ENCODE data around the gene KIRREL1. TPM values are rescaled to one million over a fixed set of nuclear protein-coding genes. Genes with fewer than 3 reads are reported as not detected.

The KIRREL1 gene
- polyA plus RNA-seq, 1 donor (not counting 4 experiments of a cell fraction or from before 2014, with no cell fraction given), result 19.7 TPM

GRCh38 chr1:158121604-158122254, 128.3 kb downstream of the KIRREL1 start:
- H3K9me1 ChIP-seq (ENCODE audit: control insufficient read depth, extremely low read depth, insufficient read depth, low read length), result no peaks in the 10 kb centered on the region
- peak; percentile 48 for DNase-seq (ENCODE audit: low read depth, low spot score)
- no peak overlapping the region for H2AFZ ChIP-seq (ENCODE audit: control insufficient read depth, low read length)
- peak overlapping the region; percentile 29 for H3K4me2 ChIP-seq (ENCODE audit: control insufficient read depth, extremely low read depth, insufficient read depth, low read depth, low read length)
- H3K9me3 ChIP-seq (ENCODE audit: control insufficient read depth, low read depth, low read length), result no peaks in the 10 kb centered on the region
- peak; percentile 73 for FAIRE-seq
- no peaks in the 10 kb centered on the region for H3K79me2 ChIP-seq (ENCODE audit: control insufficient read depth, insufficient read depth, low read length)
- no peak for TF ChIP-seq EZH2 (IDR thresholded peaks at IDR 0.05; ENCODE audit: low read length)
- peak; percentile 85 to 95 (median 87) for TF ChIP-seq CTCF (optimal IDR thresholded peaks at IDR 0.05 in 1 of 3, IDR thresholded peaks at IDR 0.05 in 1 of 3, conservative IDR thresholded peaks at IDR 0.05 in 1 of 3; ENCODE audit: extremely low read depth in 1 of 3, insufficient read depth in 2 of 3, low read length in 3 of 3)
- no peaks in the 10 kb centered on the region for H3K27me3 ChIP-seq (ENCODE audit: control insufficient read depth, extremely low read depth, insufficient read depth, low read length)
- no peaks in the 10 kb centered on the region for H3K36me3 ChIP-seq (ENCODE audit: control insufficient read depth in 2 of 2, extremely low read depth in 1 of 2, insufficient read depth in 2 of 2, low read length in 2 of 2)
- peaks cover 28% of the 10 kb centered on the region for H3K4me1 ChIP-seq (ENCODE audit: control insufficient read depth, extremely low read depth, insufficient read depth, low read length)
- H3K4me3 ChIP-seq (ENCODE audit: control insufficient read depth in 2 of 3, extremely low read depth in 1 of 3, insufficient read depth in 2 of 3, low read depth in 1 of 3, low read length in 3 of 3), result no peak overlapping the region
- dilution Hi-C loops (cut with MboI; ENCODE audit: extremely low pct_ligation_motif_present, low sequenced_read_pairs), result loop anchor here (25.0 kb wide), 1 partner anchor 159 kb away; no protein-coding TSS in a partner anchor
- no peaks in the 10 kb centered on the region for H4K20me1 ChIP-seq (ENCODE audit: control insufficient read depth, extremely low read depth, insufficient read depth, low read length)
- H3K9ac ChIP-seq (ENCODE audit: control insufficient read depth, extremely low read depth, insufficient read depth, low read length), result no peak overlapping the region
- H3K27ac ChIP-seq (ENCODE audit: control insufficient read depth, insufficient read depth, low read length), result no peak overlapping the region

DNA sequence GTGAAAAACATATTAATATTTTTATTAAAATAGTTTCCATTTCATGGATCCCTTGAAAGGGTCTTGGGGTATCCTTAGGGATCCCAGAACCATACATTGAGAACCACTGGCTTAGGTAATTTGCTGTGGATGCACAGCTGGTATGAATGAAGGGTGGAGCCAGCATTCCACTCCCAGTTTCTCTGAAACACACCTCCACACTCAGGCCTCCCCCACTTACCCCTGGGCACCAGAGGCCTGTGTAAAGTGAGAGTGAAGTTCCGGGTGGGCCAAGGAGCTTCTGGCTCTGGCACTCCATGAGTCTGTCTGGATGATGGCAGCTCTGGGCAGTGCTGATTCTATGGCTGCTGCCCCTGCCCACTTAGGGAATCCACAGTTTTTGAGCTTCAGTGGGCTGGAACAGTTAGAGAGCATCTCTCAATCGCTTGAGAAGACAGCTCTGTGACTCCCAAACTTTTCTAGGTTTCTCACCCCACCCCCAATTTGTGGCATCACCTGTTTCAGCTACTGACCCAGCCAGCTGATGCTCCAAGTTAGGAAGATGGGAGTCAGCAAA, 129.5 kb downstream of the KIRREL1 start:
- no peak for TF ChIP-seq CTCF (optimal IDR thresholded peaks at IDR 0.05 in 1 of 3, IDR thresholded peaks at IDR 0.05 in 1 of 3, conservative IDR thresholded peaks at IDR 0.05 in 1 of 3; ENCODE audit: extremely low read depth in 1 of 3, insufficient read depth in 2 of 3, low read length in 3 of 3)
- no peak for TF ChIP-seq EZH2 (IDR thresholded peaks at IDR 0.05; ENCODE audit: low read length)
- Histone ChIP-seq H3K9me3 (ENCODE audit: control insufficient read depth, low read depth, low read length) (no peaks in the 10 kb centered on the region), H3K27ac (ENCODE audit: control insufficient read depth, insufficient read depth, low read length) (no peak overlapping the region), H3K9me1 (ENCODE audit: control insufficient read depth, extremely low read depth, insufficient read depth, low read length) (no peaks in the 10 kb centered on the region), H2AFZ (ENCODE audit: control insufficient read depth, low read length) (no peak overlapping the region), H3K27me3 (ENCODE audit: control insufficient read depth, extremely low read depth, insufficient read depth, low read length) (no peaks in the 10 kb centered on the region), H3K4me3 (ENCODE audit: control insufficient read depth in 2 of 3, extremely low read depth in 1 of 3, insufficient read depth in 2 of 3, low read depth in 1 of 3, low read length in 3 of 3) (no peak overlapping the region), H3K4me2 (ENCODE audit: control insufficient read depth, extremely low read depth, insufficient read depth, low read depth, low read length) (no peak overlapping the region), H3K79me2 (ENCODE audit: control insufficient read depth, insufficient read depth, low read length) (no peaks in the 10 kb centered on the region), H3K36me3 (ENCODE audit: control insufficient read depth in 2 of 2, extremely low read depth in 1 of 2, insufficient read depth in 2 of 2, low read length in 2 of 2) (no peaks in the 10 kb centered on the region), H3K9ac (ENCODE audit: control insufficient read depth, extremely low read depth, insufficient read depth, low read length) (no peak overlapping the region), H4K20me1 (ENCODE audit: control insufficient read depth, extremely low read depth, insufficient read depth, low read length) (no peaks in the 10 kb centered on the region), H3K4me1 (ENCODE audit: control insufficient read depth, extremely low read depth, insufficient read depth, low read length) (peaks cover 24% of the 10 kb centered on the region)
- DNase-seq (ENCODE audit: low read depth, low spot score) (no peak), FAIRE-seq (no peak)
- dilution Hi-C loops (cut with MboI; ENCODE audit: extremely low pct_ligation_motif_present, low sequenced_read_pairs), result loop anchor here (25.0 kb wide), 1 partner anchor 161 kb away; no protein-coding TSS in a partner anchor

All from keratinocyte (primary cell).